SK-N-SH (cell line): ENCODE measurements around the gene ALAS1. TPM values are rescaled to one million over a fixed set of nuclear protein-coding genes. Genes with fewer than 3 reads are reported as not detected.
A peak's percentile ranks its signal among the peaks of the same experiment; 100 is the strongest.

Source experiments
- CTCF ChIA-PET: fragments of 300-600, 350-600 bp; formaldehyde crosslinking; extraction: SDS; loops from one replicate; lab custom pipeline; 2021; lab: Yijun Ruan, JAX
- POLR2A ChIA-PET: fragments of 350-600 bp; sonication (Branson Sonifier 250); formaldehyde crosslinking; extraction: SDS; loops from one replicate; lab custom pipeline; 2020; ENCODE audit warnings: antibody characterized with exemption, inconsistent platforms; lab: Yijun Ruan, JAX
- DNase-seq: peaks from one replicate; pipeline ENCODE4 v3.0.0; 2012
- H2AFZ ChIP-seq: fragments of 200-600 bp; sonication (generic); 2 replicates; pipeline ENCODE4 v1.8.1; 2016; ENCODE audit warnings: antibody characterized with exemption, mild to moderate bottlenecking, low read depth
- H3F3A ChIP-seq: fragments of 200-600 bp; sonication (generic); replicated peaks from 2 replicates; pipeline ENCODE3; 2016; ENCODE audit warnings: antibody characterized with exemption, mild to moderate bottlenecking; ENCODE audit not compliant: insufficient read depth
- H3K27ac ChIP-seq, 2 experiments: fragments of 200-500 bp in 1 of 2; fragments of 200-600 bp in 1 of 2; sonication (Bioruptor generic) in 1 of 2; sonication (generic), shearing (Covaris generic) in 1 of 2; 2 replicates each; pipeline versions ENCODE4 v1.5.1 to v1.6.1; 2014 to 2016; ENCODE audit warnings: low read depth in 2 of 2, inconsistent platforms in 1 of 2, low read length in 1 of 2, mild to moderate bottlenecking in 1 of 2, mixed read lengths in 1 of 2
- H3K27me3 ChIP-seq: fragments of 200-600 bp; sonication (generic), shearing (Covaris generic); 2 replicates; pipeline ENCODE4 v1.6.1; 2016; ENCODE audit warnings: mixed run types; ENCODE audit not compliant: insufficient read depth
- H3K36me3 ChIP-seq, 2 experiments: fragments of 200-500 bp in 1 of 2; fragments of 200-600 bp in 1 of 2; sonication (Bioruptor generic) in 1 of 2; sonication (generic) in 1 of 2; replicated peaks in 1 of 2; 2 replicates each; pipeline versions ENCODE3 to v1.5.1; 2014 to 2016; ENCODE audit warnings: low read length in 1 of 2, mild to moderate bottlenecking in 1 of 2; ENCODE audit not compliant: insufficient read depth in 2 of 2, control insufficient read depth in 1 of 2
- H3K4me1 ChIP-seq, 2 experiments: fragments of 200-500 bp in 1 of 2; fragments of 200-600 bp in 1 of 2; sonication (Bioruptor generic) in 1 of 2; sonication (generic), shearing (Covaris generic) in 1 of 2; 2 replicates each; pipeline versions ENCODE4 v1.5.1 to v1.6.1; 2014 to 2016; ENCODE audit warnings: low read depth in 1 of 2, low read length in 1 of 2, mixed run types in 1 of 2; ENCODE audit not compliant: insufficient read depth in 2 of 2, control insufficient read depth in 1 of 2
- H3K4me2 ChIP-seq: fragments of 200-600 bp; sonication (generic), shearing (Covaris generic); 2 replicates; pipeline ENCODE4 v1.6.1; 2017; ENCODE audit warnings: mixed run types
- H3K4me3 ChIP-seq, 2 experiments: fragments of 200-500 bp in 1 of 2; fragments of 200-600 bp in 1 of 2; sonication (Bioruptor generic) in 1 of 2; sonication (generic), shearing (Covaris generic) in 1 of 2; 2 replicates each; pipeline versions ENCODE4 v1.5.1 to v1.8.1; 2014 to 2016; ENCODE audit warnings: low read depth in 2 of 2, inconsistent platforms in 1 of 2, low read length in 1 of 2, mild to moderate bottlenecking in 1 of 2, mixed read lengths in 1 of 2, moderate library complexity in 1 of 2
- H3K79me2 ChIP-seq: fragments of 200-600 bp; sonication (generic); 2 replicates; pipeline ENCODE4 v1.8.1; 2017; ENCODE audit warnings: mild to moderate bottlenecking; ENCODE audit not compliant: insufficient read depth
- H3K9ac ChIP-seq: fragments of 200-600 bp; sonication (generic); 2 replicates; pipeline ENCODE4 v1.6.1; 2017; ENCODE audit warnings: mixed run types
- H3K9me2 ChIP-seq: fragments of 200-600 bp; sonication (generic); 2 replicates; pipeline ENCODE4 v1.6.1; 2017; ENCODE audit warnings: mixed run types
- H3K9me3 ChIP-seq: fragments of 200-600 bp; sonication (generic); 2 replicates; pipeline ENCODE4 v1.6.1; 2017; ENCODE audit warnings: mixed run types, mild to moderate bottlenecking, moderate library complexity
- H4K20me1 ChIP-seq: fragments of 200-600 bp; sonication (generic); 2 replicates; pipeline ENCODE4 v1.6.1; 2017; ENCODE audit warnings: mild to moderate bottlenecking, mixed run types; ENCODE audit not compliant: insufficient read depth
- ELF1 ChIP-seq: IDR thresholded peaks from 2 replicates; pipeline ENCODE4 v1.4.0; 2012
- FOSL2 ChIP-seq: IDR thresholded peaks from 2 replicates; pipeline ENCODE4 v1.4.0; 2012; ENCODE audit warnings: low read depth, mild to moderate bottlenecking, moderate library complexity, borderline replicate concordance
- FOXJ3 ChIP-seq: sonication (generic); formaldehyde crosslinking; IDR thresholded peaks from 2 replicates; pipeline ENCODE4 v1.5.1; 2020; ENCODE audit warnings: mild to moderate bottlenecking, missing genetic modification reagents
- GABPA ChIP-seq: IDR thresholded peaks from 2 replicates; pipeline ENCODE4 v1.4.0; 2012; ENCODE audit warnings: low read depth, mild to moderate bottlenecking
- MAX ChIP-seq: IDR thresholded peaks from 2 replicates; pipeline ENCODE4 v1.4.0; 2012; ENCODE audit warnings: low read depth
- MXI1 ChIP-seq: IDR thresholded peaks from 2 replicates; pipeline ENCODE4 v1.6.1; 2012; ENCODE audit warnings: mild to moderate bottlenecking, low read depth, low read length, improper control_type of control experiment
- NFIC ChIP-seq: IDR thresholded peaks from 2 replicates; pipeline ENCODE4 v1.4.0; 2012; ENCODE audit warnings: borderline replicate concordance
- NRF1 ChIP-seq: IDR thresholded peaks from 2 replicates; pipeline ENCODE4 v1.6.1; 2012; ENCODE audit warnings: low read depth, mild to moderate bottlenecking, low read length
- POLR2AphosphoS5 ChIP-seq: IDR thresholded peaks from 2 replicates; pipeline ENCODE4 v1.6.1; 2012; ENCODE audit warnings: low read depth, low read length
- RCOR1 ChIP-seq: fragments of 150-350 bp; IDR thresholded peaks from 2 replicates; pipeline ENCODE4 v1.6.1; 2017; ENCODE audit warnings: antibody characterized with exemption, low read length
- RFX5 ChIP-seq: IDR thresholded peaks from 2 replicates; pipeline ENCODE4 v1.6.1; 2012; ENCODE audit warnings: mild to moderate bottlenecking, improper control_type of control experiment, low read length
- RXRA ChIP-seq: IDR thresholded peaks from 2 replicates; pipeline ENCODE4 v1.4.0; 2012; ENCODE audit warnings: low read depth, mild to moderate bottlenecking, borderline replicate concordance
- TAF1 ChIP-seq: IDR thresholded peaks from 2 replicates; pipeline ENCODE4 v1.6.1; 2012; ENCODE audit warnings: low read depth, mild to moderate bottlenecking, low read length, moderate library complexity, borderline replicate concordance
- USF2 ChIP-seq: fragments of 150-350 bp; IDR thresholded peaks from 2 replicates; pipeline ENCODE4 v1.6.1; 2017; ENCODE audit warnings: antibody characterized with exemption, low read length, low read depth, borderline replicate concordance
- YY1 ChIP-seq: IDR thresholded peaks from 2 replicates; pipeline ENCODE4 v1.4.0; 2012; ENCODE audit warnings: low read depth, mild to moderate bottlenecking
- ZBTB33 ChIP-seq: IDR thresholded peaks from 2 replicates; pipeline ENCODE4 v1.4.0; 2012; ENCODE audit warnings: low read depth, borderline replicate concordance
- WGBS: methylation state at CpG from one replicate; pipeline ENCODE4 v1.1.6; 2017; ENCODE audit warnings: low lambda C conversion rate; 5-methylcytosine and 5-hydroxymethylcytosine counted together
- polyA plus RNA-seq, 3 experiments: library from polyadenylated mRNA; depleted of rRNA; stranded (reverse); fragments of >200 nt; gene quantifications; 2 replicates each; pipeline ENCODE4 v1.2.3, GENCODE V29; 2012
- TF ChIP-seq, protein P1 (sequence below): IDR thresholded peaks from 2 replicates; pipeline ENCODE4; 2012

The ALAS1 gene
- polyA plus RNA-seq, 1 of the 3 experiments (the other 2 are of a cell fraction), result 47.9 TPM

DNA sequence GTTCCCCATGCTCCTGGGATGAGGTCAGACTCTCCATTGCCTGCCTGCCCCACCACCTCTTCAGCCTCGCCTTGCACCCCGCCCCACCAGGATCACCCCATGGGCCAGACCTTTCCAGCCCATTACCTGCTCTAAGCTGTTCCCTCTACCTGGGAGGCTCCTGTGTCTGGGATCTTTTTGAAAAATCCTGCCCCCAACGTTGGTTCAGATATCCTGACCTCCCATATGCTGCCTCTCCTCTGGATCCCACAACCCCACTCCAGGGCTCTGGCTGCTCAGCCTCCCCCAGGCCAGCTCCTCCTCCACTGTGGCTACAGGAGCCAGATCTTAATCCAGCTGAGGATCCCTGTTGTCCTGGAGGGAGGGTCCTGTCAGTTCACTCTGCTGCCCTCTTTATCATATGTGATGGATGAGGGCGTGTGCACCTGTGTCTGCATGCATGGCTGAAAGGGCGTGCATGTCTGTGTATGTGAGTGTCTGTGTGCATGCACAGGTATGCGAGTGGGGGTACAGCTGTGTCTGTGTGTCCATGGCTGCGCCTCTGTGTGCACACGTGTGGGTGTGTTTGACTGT lies 21.7 kb upstream of the ALAS1 start:
- Histone ChIP-seq H3K79me2 (no peaks in the 10 kb centered on the region), H3K9me2 (no peaks in the 10 kb centered on the region), H3K27ac (no peak overlapping the region), H3K4me3 (no peak overlapping the region)
- TF ChIP-seq FOSL2 (no peak), MAX (no peak), USF2 (no peak), TAF1 (no peak), RCOR1 (no peak), RFX5 (no peak), GABPA (no peak), NRF1 (no peak), NFIC (no peak), ELF1 (no peak), RXRA (no peak), POLR2AphosphoS5 (no peak), FOXJ3 (CRISPR knock-in tag) (no peak), YY1 (no peak), ZBTB33 (no peak), MXI1 (no peak)
- TF ChIP-seq, protein P1, sequence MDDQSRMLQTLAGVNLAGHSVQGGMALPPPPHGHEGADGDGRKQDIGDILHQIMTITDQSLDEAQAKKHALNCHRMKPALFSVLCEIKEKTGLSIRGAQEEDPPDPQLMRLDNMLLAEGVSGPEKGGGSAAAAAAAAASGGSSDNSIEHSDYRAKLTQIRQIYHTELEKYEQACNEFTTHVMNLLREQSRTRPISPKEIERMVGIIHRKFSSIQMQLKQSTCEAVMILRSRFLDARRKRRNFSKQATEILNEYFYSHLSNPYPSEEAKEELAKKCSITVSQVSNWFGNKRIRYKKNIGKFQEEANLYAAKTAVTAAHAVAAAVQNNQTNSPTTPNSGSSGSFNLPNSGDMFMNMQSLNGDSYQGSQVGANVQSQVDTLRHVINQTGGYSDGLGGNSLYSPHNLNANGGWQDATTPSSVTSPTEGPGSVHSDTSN, result no peak
- TF ChIP-seq, all 33 proteins: peak for 0
- Histone ChIP-seq H2AFZ (no peak overlapping the region), H3K4me2 (no peak overlapping the region), H3F3A (no peaks in the 10 kb centered on the region), H3K36me3 (no peaks in the 10 kb centered on the region), H4K20me1 (no peaks in the 10 kb centered on the region), H3K9ac (no peak overlapping the region), H3K27me3 (no peaks in the 10 kb centered on the region), H3K9me3 (no peaks in the 10 kb centered on the region), H3K4me1 (peaks cover 0 to 11% of the 10 kb centered on the region in 2 experiments; a peak in 1 of 4 replicates)
- ChIA-PET CTCF (interaction anchor here (1.3 kb wide), 1 partner anchor 54 kb away, joined by 3 read pairs; no protein-coding TSS in a partner anchor), POLR2A (no interaction called here)
- peak; percentile 39 for DNase-seq
- 86% methylated on average over 8 of the region's 8 CpGs for WGBS
